Measurements from ENCODE around the gene DQX1.

- TF ChIP-seq, protein P1, sequence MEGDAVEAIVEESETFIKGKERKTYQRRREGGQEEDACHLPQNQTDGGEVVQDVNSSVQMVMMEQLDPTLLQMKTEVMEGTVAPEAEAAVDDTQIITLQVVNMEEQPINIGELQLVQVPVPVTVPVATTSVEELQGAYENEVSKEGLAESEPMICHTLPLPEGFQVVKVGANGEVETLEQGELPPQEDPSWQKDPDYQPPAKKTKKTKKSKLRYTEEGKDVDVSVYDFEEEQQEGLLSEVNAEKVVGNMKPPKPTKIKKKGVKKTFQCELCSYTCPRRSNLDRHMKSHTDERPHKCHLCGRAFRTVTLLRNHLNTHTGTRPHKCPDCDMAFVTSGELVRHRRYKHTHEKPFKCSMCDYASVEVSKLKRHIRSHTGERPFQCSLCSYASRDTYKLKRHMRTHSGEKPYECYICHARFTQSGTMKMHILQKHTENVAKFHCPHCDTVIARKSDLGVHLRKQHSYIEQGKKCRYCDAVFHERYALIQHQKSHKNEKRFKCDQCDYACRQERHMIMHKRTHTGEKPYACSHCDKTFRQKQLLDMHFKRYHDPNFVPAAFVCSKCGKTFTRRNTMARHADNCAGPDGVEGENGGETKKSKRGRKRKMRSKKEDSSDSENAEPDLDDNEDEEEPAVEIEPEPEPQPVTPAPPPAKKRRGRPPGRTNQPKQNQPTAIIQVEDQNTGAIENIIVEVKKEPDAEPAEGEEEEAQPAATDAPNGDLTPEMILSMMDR (IDR thresholded peaks at IDR 0.05; ENCODE audit: low read depth, low read length) = no peak
- no peak for TF ChIP-seq POLR2A (IDR thresholded peaks at IDR 0.05; ENCODE audit: extremely low read depth, insufficient read length)
- TF ChIP-seq MAX (IDR thresholded peaks at IDR 0.05; ENCODE audit: low read depth, low read length) = no peak
These were observed 49.3 kb upstream of the DQX1 start for GRCh38 chr2:74575320-74575719.

Data from NB4 (cell line).